ENCODE data around the gene LPIN1.

DNA sequence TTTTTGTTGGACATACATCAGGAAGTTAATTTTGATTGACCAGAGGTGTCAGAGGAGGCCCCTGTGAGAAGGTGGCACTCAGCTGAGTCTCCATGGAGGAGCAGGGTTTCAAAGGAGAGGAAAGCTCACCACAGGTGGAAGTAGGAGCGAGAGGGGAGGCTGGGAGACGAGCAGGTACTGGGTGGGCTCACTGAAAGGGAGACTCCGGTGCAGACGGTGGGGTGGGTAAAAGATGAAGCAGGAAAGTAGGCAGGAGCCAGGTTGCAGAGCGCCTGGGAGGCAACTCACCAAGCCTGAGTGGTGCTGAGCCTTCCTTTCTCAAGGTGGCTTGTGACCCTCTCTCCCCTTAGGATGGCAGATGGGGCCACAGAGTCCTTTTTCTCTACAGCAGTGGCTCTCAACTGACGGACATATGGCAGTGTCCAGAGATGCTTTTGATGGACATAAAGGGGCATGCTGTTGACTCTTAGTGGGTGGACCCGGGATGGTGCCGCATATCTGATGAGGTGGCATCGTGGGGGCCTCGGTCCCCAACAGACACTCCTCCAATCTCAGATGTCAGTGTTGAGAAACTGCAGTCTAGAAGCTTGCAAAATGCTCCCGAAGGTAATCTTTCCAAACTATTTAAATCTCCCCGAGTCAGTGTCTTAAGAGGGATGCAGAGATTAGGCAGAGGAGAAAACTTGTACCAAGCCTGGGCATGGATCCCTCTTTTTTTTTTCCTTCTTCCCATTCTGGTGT is 64.0 kb downstream of the LPIN1 start:
- no peak for TF ChIP-seq POLR2A (IDR thresholded peaks at IDR 0.05)
- TF ChIP-seq, protein P1, sequence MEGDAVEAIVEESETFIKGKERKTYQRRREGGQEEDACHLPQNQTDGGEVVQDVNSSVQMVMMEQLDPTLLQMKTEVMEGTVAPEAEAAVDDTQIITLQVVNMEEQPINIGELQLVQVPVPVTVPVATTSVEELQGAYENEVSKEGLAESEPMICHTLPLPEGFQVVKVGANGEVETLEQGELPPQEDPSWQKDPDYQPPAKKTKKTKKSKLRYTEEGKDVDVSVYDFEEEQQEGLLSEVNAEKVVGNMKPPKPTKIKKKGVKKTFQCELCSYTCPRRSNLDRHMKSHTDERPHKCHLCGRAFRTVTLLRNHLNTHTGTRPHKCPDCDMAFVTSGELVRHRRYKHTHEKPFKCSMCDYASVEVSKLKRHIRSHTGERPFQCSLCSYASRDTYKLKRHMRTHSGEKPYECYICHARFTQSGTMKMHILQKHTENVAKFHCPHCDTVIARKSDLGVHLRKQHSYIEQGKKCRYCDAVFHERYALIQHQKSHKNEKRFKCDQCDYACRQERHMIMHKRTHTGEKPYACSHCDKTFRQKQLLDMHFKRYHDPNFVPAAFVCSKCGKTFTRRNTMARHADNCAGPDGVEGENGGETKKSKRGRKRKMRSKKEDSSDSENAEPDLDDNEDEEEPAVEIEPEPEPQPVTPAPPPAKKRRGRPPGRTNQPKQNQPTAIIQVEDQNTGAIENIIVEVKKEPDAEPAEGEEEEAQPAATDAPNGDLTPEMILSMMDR (IDR thresholded peaks at IDR 0.05 in 8 of 11, conservative IDR thresholded peaks at IDR 0.05 in 3 of 11) = no peak
